ENCODE measurements around the gene PPP1R13L.

- TF ChIP-seq EZH2 (IDR thresholded peaks at IDR 0.05; ENCODE audit: insufficient read depth, low read length) (no peak), CTCF (IDR thresholded peaks at IDR 0.05; ENCODE audit: insufficient read depth, low read depth, low read length) (no peak)
Observed at GRCh38 chr19:45362291-45362690, 42.6 kb downstream of the PPP1R13L start.

All from astrocyte (in vitro differentiated cells and primary cell).